ENCODE measurements around the gene METTL27.

METTL27 gene

GRCh38 chr7:73833251-73833919, 8.9 kb downstream of the METTL27 start:
- no peak for TF ChIP-seq CTCF (IDR thresholded peaks at IDR 0.05; ENCODE audit: low read depth, low read length, missing control alignments)
- H3K4me3 ChIP-seq (ENCODE audit: low read depth, low read length), result no peak overlapping the region
- DNase-seq (ENCODE audit: low read depth), result no peak

GRCh38 chr7:73832806-73833205, 9.5 kb downstream of the METTL27 start:
- no peak for DNase-seq (ENCODE audit: low read depth)
- TF ChIP-seq CTCF (IDR thresholded peaks at IDR 0.05; ENCODE audit: low read depth, low read length, missing control alignments), result no peak
- H3K4me3 ChIP-seq (ENCODE audit: low read depth, low read length), result no peak overlapping the region

GRCh38 chr7:73831834-73832651, 10.3 kb downstream of the METTL27 start:
- DNase-seq (ENCODE audit: low read depth), result no peak
- no peak overlapping the region for H3K4me3 ChIP-seq (ENCODE audit: low read depth, low read length)

GRCh38 chr7:73831584-73831833, 10.8 kb downstream of the METTL27 start:
- no peak for DNase-seq (ENCODE audit: low read depth)
- TF ChIP-seq CTCF (IDR thresholded peaks at IDR 0.05; ENCODE audit: low read depth, low read length, missing control alignments), result no peak
- H3K4me3 ChIP-seq (ENCODE audit: low read depth, low read length), result no peak overlapping the region

More at GRCh38 chr7:73831834-73832651, 10.3 kb downstream of the METTL27 start:
- TF ChIP-seq CTCF (IDR thresholded peaks at IDR 0.05; ENCODE audit: low read depth, low read length, missing control alignments), result no peak

GRCh38 chr7:73830681-73831583, 11.4 kb downstream of the METTL27 start, which contains the start of gene CLDN4:
TSS of gene CLDN4 (plus strand) at chr7:73830996. CDS start at chr7:73831202, 206 bp downstream.
- no peak for DNase-seq (ENCODE audit: low read depth)
- no peak within 1 kb of the TSS for H3K4me3 ChIP-seq (ENCODE audit: low read depth, low read length)
- no peak for TF ChIP-seq CTCF (IDR thresholded peaks at IDR 0.05; ENCODE audit: low read depth, low read length, missing control alignments)

GRCh38 chr7:73829921-73830680, 12.2 kb downstream of the METTL27 start:
- H3K4me3 ChIP-seq (ENCODE audit: low read depth, low read length), result no peak overlapping the region
- TF ChIP-seq CTCF (IDR thresholded peaks at IDR 0.05; ENCODE audit: low read depth, low read length, missing control alignments), result no peak
- DNase-seq (ENCODE audit: low read depth), result no peak

Measured in GM12864 (cell line).